Thymus (tissue), 11 donors: ENCODE data around the gene FRMD8. TPM values are rescaled to one million over a fixed set of nuclear protein-coding genes. Genes with fewer than 3 reads are reported as not detected.

Source experiments
- DNase-seq, 9 donors: peaks; one replicate each; pipeline ENCODE4 v3.0.0-alpha.2; 2013; ENCODE audit warnings: low spot score in 9 of 9, low read depth in 6 of 9, missing footprints in 1 of 9
- H3K27ac ChIP-seq, 2 donors: one replicate each; pipeline ENCODE4 v1.5.1; 2013; ENCODE audit warnings: control low read depth in 1 of 2, low read depth in 1 of 2, low read length in 1 of 2, mild to moderate bottlenecking in 1 of 2, moderate library complexity in 1 of 2
- H3K27me3 ChIP-seq, 2 donors: one replicate each; pipeline ENCODE4 v1.5.1; 2013; ENCODE audit warnings: low read length in 1 of 2; ENCODE audit not compliant: control insufficient read depth in 2 of 2, insufficient read depth in 1 of 2
- H3K36me3 ChIP-seq, 2 donors: one replicate each; pipeline ENCODE4 v1.5.1; 2013; ENCODE audit warnings: low read length in 1 of 2, mild to moderate bottlenecking in 1 of 2, moderate library complexity in 1 of 2; ENCODE audit not compliant: control insufficient read depth in 2 of 2, insufficient read depth in 2 of 2
- H3K4me1 ChIP-seq, 2 donors: one replicate each; pipeline ENCODE4 v1.5.1; 2013; ENCODE audit warnings: low read length in 2 of 2; ENCODE audit not compliant: control insufficient read depth in 2 of 2, insufficient read depth in 2 of 2
- H3K4me3 ChIP-seq, 2 donors: one replicate each; pipeline ENCODE4 v1.5.1; 2013; ENCODE audit warnings: low read length in 2 of 2, control low read depth in 1 of 2, mild to moderate bottlenecking in 1 of 2
- H3K9me3 ChIP-seq, 2 donors: one replicate each; pipeline ENCODE4 v1.5.1; 2013; ENCODE audit warnings: low read length in 1 of 2, mild to moderate bottlenecking in 1 of 2; ENCODE audit not compliant: control insufficient read depth in 2 of 2, insufficient read depth in 1 of 2
- WGBS: extraction: QIAGEN DNeasy Blood & Tissue Kit; methylation state at CpG from one replicate; pipeline ENCODE4 v1.1.7; 2013; 5-methylcytosine and 5-hydroxymethylcytosine counted together
- polyA plus RNA-seq: library from polyadenylated mRNA; stranded (reverse); fragments of 200-250 nt; gene quantifications from one replicate; pipeline ENCODE4 v1.2.3, GENCODE V29; 2013
- total RNA-seq: library from RNA; stranded (reverse); fragments of 120-200 nt; gene quantifications from one replicate; pipeline ENCODE4 v1.2.4, GENCODE V29; 2013
- donor health status: healthy.

FRMD8 gene
- total and polyA plus RNA-seq, 2 donors: 15.2 to 21.4 TPM

GRCh38 chr11:65378928-65379638 lies 7.4 kb upstream of the FRMD8 start:
- Histone ChIP-seq H3K27ac (no peak overlapping the region), H3K4me1 (peaks cover 16 to 33% of the 10 kb centered on the region in 2 donors), H3K27me3 (no peaks in the 10 kb centered on the region), H3K9me3 (peaks cover 0 to 1% of the 10 kb centered on the region in 2 donors), H3K36me3 (peaks cover 4 to 8% of the 10 kb centered on the region in 2 donors), H3K4me3 (no peak overlapping the region)
- DNase-seq: no peak
- WGBS: 97% methylated on average over 14 of the region's 14 CpGs

GRCh38 chr11:65379698-65380459 lies 6.6 kb upstream of the FRMD8 start:
- DNase-seq: no peak
- no peak overlapping the region for H3K4me3 ChIP-seq
- peaks cover 16 to 40% of the 10 kb centered on the region in 2 donors for H3K4me1 ChIP-seq
- H3K27ac ChIP-seq: no peak overlapping the region
- 96% methylated on average over 13 of the region's 13 CpGs for WGBS
- H3K9me3 ChIP-seq: peaks cover 0 to 1% of the 10 kb centered on the region in 2 donors
- no peaks in the 10 kb centered on the region for H3K27me3 ChIP-seq
- H3K36me3 ChIP-seq: peaks cover 4 to 8% of the 10 kb centered on the region in 2 donors

- H3K9me3 ChIP-seq: peaks cover 0 to 1% of the 10 kb centered on the region in 2 donors
- no peak overlapping the region for H3K4me3 ChIP-seq
- no peaks in the 10 kb centered on the region for H3K27me3 ChIP-seq
- peaks cover 4 to 8% of the 10 kb centered on the region in 2 donors for H3K36me3 ChIP-seq
- peaks cover 16 to 48% of the 10 kb centered on the region in 2 donors for H3K4me1 ChIP-seq
- 96% methylated on average over 16 of the region's 16 CpGs for WGBS
- H3K27ac ChIP-seq: no peak overlapping the region
- DNase-seq: no peak
Measured at GRCh38 chr11:65380460-65381119, 5.8 kb upstream of the FRMD8 start.

GRCh38 chr11:65381716-65382032 lies 4.8 kb upstream of the FRMD8 start:
- no peak for DNase-seq
- Histone ChIP-seq H3K9me3 (no peaks in the 10 kb centered on the region), H3K4me3 (peak overlapping the region; percentile 52 to 62), H3K36me3 (peaks cover 4 to 8% of the 10 kb centered on the region in 2 donors), H3K27ac (peak overlapping the region; percentile 99), H3K27me3 (no peaks in the 10 kb centered on the region), H3K4me1 (peaks cover 19 to 55% of the 10 kb centered on the region in 2 donors)
- 6% methylated on average over 6 of the region's 6 CpGs for whole genome bisulfite sequencing

GRCh38 chr11:65382033-65382803 lies 4.2 kb upstream of the FRMD8 start, which contains the start of gene SLC25A45:
Gene SLC25A45 (minus strand): TSS chr11:65382646. CDS start chr11:65381951, 695 bp downstream.
- H3K27me3 ChIP-seq: no peaks in the 10 kb centered on the region
- H3K36me3 ChIP-seq: peaks cover 4 to 8% of the 10 kb centered on the region in 2 donors
- DNase-seq: peak; percentile 73 to 93 (median 82)
- peak within 1 kb of the TSS; percentile 52 to 62 for H3K4me3 ChIP-seq
- H3K9me3 ChIP-seq: no peaks in the 10 kb centered on the region
- peak within 1 kb of the TSS; percentile 99 for H3K27ac ChIP-seq
- under 1% methylated on average over 27 of the region's 27 CpGs for WGBS
- peaks cover 21 to 59% of the 10 kb centered on the region in 2 donors for H3K4me1 ChIP-seq

- Histone ChIP-seq H3K4me3 (peak overlapping the region; percentile 52 to 62), H3K36me3 (peaks cover 4 to 8% of the 10 kb centered on the region in 2 donors), H3K27ac (peak overlapping the region; percentile 99), H3K27me3 (no peaks in the 10 kb centered on the region), H3K9me3 (no peaks in the 10 kb centered on the region), H3K4me1 (peaks cover 25 to 66% of the 10 kb centered on the region in 2 donors)
- WGBS: 26% methylated on average over 12 of the region's 12 CpGs
- no peak for DNase-seq
Measured at GRCh38 chr11:65382804-65383368, 3.6 kb upstream of the FRMD8 start.

- no peak for DNase-seq
- Histone ChIP-seq H3K9me3 (no peaks in the 10 kb centered on the region), H3K27me3 (no peaks in the 10 kb centered on the region), H3K4me1 (peaks cover 29 to 75% of the 10 kb centered on the region in 2 donors), H3K36me3 (peaks cover 6 to 8% of the 10 kb centered on the region in 2 donors), H3K27ac (peak overlapping the region in 1 of 2 donors; percentile 75), H3K4me3 (no peak overlapping the region)
- WGBS: 96% methylated on average over 6 of the region's 6 CpGs
Measured at GRCh38 chr11:65383778-65384177, 2.7 kb upstream of the FRMD8 start.

- Histone ChIP-seq H3K4me3 (no peak overlapping the region), H3K4me1 (peaks cover 29 to 81% of the 10 kb centered on the region in 2 donors), H3K9me3 (no peaks in the 10 kb centered on the region), H3K27ac (peak overlapping the region in 1 of 2 donors; percentile 54), H3K36me3 (peaks cover 6 to 8% of the 10 kb centered on the region in 2 donors), H3K27me3 (no peaks in the 10 kb centered on the region)
- 87% methylated on average over 8 of the region's 8 CpGs for WGBS
- DNase-seq: no peak
Measured at GRCh38 chr11:65384301-65384889, 2.0 kb upstream of the FRMD8 start.
